K562 (cell line): ENCODE data around the gene BMP8B. TPM values are rescaled to one million over a fixed set of nuclear protein-coding genes. Genes with fewer than 3 reads are reported as not detected.
"Not testable (repeated sequence)": the region's sequence is repeated elsewhere in the genome, so short reads cannot be mapped to it uniquely, and the experiment has no call there.

Source experiments
- ATAC-seq: fragments of 200-7000 bp; cut with Tn5 transposase; 3 replicates; pipeline ENCODE4 v1.9.1; 2020; ENCODE audit warnings: moderate library complexity
- BruUV-seq: library from RNA; stranded (reverse); fragments of 400-500 nt; replicated peaks from 2 replicates; lab custom pipeline; 2021; lab: Mats Ljungman, UMichigan
- CTCF ChIA-PET: fragments of 300-600 bp; formaldehyde crosslinking; extraction: SDS; loops from one replicate; lab custom pipeline; 2021; ENCODE audit warnings: low intra/inter-chr PET ratio; lab: Yijun Ruan, JAX
- POLR2A ChIA-PET: fragments of 300-600, 350-650 bp; sonication (Branson Sonifier 250); formaldehyde crosslinking; extraction: SDS; loops from one replicate; lab custom pipeline; 2021; ENCODE audit warnings: antibody characterized with exemption, inconsistent platforms; lab: Yijun Ruan, JAX
- DNase-seq, 4 experiments: peaks; one replicate each; pipeline versions ENCODE4 v3.0.0 to v3.0.0-alpha.2; 2011 to 2018; ENCODE audit warnings: low spot score in 3 of 4, mixed read lengths in 3 of 4; ENCODE audit errors: extremely low read depth in 1 of 4
- FAIRE-seq: peaks from 2 replicates; lab custom pipeline; 2011; peaks lifted over from hg19 to GRCh38; lab: Jason Lieb, UNC
- H2AFZ ChIP-seq: 2 replicates; pipeline ENCODE4 v1.6.0; 2011; ENCODE audit warnings: low read depth, low read length, control low read depth, inconsistent platforms
- H3K27ac ChIP-seq: fragments of 200-600 bp; 3 replicates; pipeline ENCODE4 v1.8.0; 2011; ENCODE audit warnings: low read depth, mild to moderate bottlenecking, control low read depth, inconsistent platforms, low read length, moderate library complexity, mixed read lengths; ENCODE audit errors: extremely low read depth
- H3K27me3 ChIP-seq, 2 experiments: fragments of 300-600 bp in 1 of 2; 2 replicates in 1 of 2; 3 replicates in 1 of 2; pipeline versions ENCODE4 v1.6.0 to v1.8.0; 2011; ENCODE audit warnings: inconsistent platforms in 2 of 2, low read length in 2 of 2, mild to moderate bottlenecking in 1 of 2, mixed read lengths in 1 of 2, moderate library complexity in 1 of 2; ENCODE audit not compliant: control insufficient read depth in 2 of 2, insufficient read depth in 2 of 2
- H3K36me3 ChIP-seq: fragments of 300-600 bp; 3 replicates; pipeline ENCODE4 v1.8.0; 2011; ENCODE audit warnings: mild to moderate bottlenecking, low read length, inconsistent platforms; ENCODE audit not compliant: control insufficient read depth, insufficient read depth
- H3K4me1 ChIP-seq, 2 experiments: fragments of 200-600 bp in 1 of 2; replicated peaks in 1 of 2; 2 replicates in 1 of 2; 3 replicates in 1 of 2; pipeline versions ENCODE4 v1.5.1 to v1.8.0; 2011; ENCODE audit warnings: inconsistent platforms in 2 of 2, low read length in 2 of 2, mild to moderate bottlenecking in 1 of 2, mixed read lengths in 1 of 2, moderate library complexity in 1 of 2; ENCODE audit not compliant: control insufficient read depth in 2 of 2, insufficient read depth in 2 of 2
- H3K4me2 ChIP-seq: 2 replicates; pipeline ENCODE4 v1.6.1; 2011; ENCODE audit warnings: low read length, control low read depth, inconsistent platforms, mixed read lengths; ENCODE audit not compliant: insufficient read depth
- H3K4me3 ChIP-seq: fragments of 200-600 bp; sonication (generic), shearing (Covaris generic); 2 replicates; pipeline ENCODE4 v1.5.1; 2016; ENCODE audit warnings: control low read depth, inconsistent platforms
- H3K79me2 ChIP-seq: fragments of 200-600 bp; 3 replicates; pipeline ENCODE4 v1.8.0; 2011; ENCODE audit warnings: low read length, inconsistent platforms; ENCODE audit not compliant: control insufficient read depth, insufficient read depth
- H3K9ac ChIP-seq, 2 experiments: 2 replicates each; pipeline versions ENCODE4 v1.6.0 to v1.6.1; 2011; ENCODE audit warnings: low read depth in 2 of 2, low read length in 2 of 2, control low read depth in 1 of 2, inconsistent platforms in 1 of 2, mild to moderate bottlenecking in 1 of 2, mixed read lengths in 1 of 2; ENCODE audit not compliant: insufficient read depth in 1 of 2
- H3K9me1 ChIP-seq: one replicate; pipeline ENCODE4 v1.6.0; 2011; ENCODE audit warnings: inconsistent platforms, mild to moderate bottlenecking, low read length, moderate library complexity; ENCODE audit not compliant: control insufficient read depth, insufficient read depth
- H3K9me3 ChIP-seq: replicated peaks from 2 replicates; pipeline ENCODE4 v1.5.1; 2011; ENCODE audit warnings: low read depth, low read length, inconsistent platforms; ENCODE audit not compliant: control insufficient read depth, insufficient read depth
- H4K20me1 ChIP-seq: replicated peaks from 2 replicates; pipeline ENCODE4 v1.6.1; 2011; ENCODE audit warnings: low read length, inconsistent platforms, mixed read lengths; ENCODE audit not compliant: control insufficient read depth, insufficient read depth
- BCOR ChIP-seq: fragments of 450-650 bp; IDR thresholded peaks from 2 replicates; pipeline ENCODE4 v1.6.1; 2016
- CBX3 ChIP-seq, 2 experiments: IDR thresholded peaks; 1 replicate in 1 of 2; 2 replicates in 1 of 2; pipeline ENCODE4 v1.6.1; 2012; ENCODE audit warnings: inconsistent platforms in 2 of 2, low read length in 2 of 2, borderline replicate concordance in 1 of 2, control low read depth in 1 of 2
- E2F3 ChIP-seq: fragments of 250-450 bp; sonication (Bioruptor Pico); IDR thresholded peaks from 2 replicates; pipeline ENCODE4 v1.4.0; 2020; ENCODE audit warnings: mild to moderate bottlenecking
- ERF ChIP-seq: fragments of 450-650 bp; formaldehyde crosslinking; IDR thresholded peaks from 2 replicates; pipeline ENCODE4 v1.4.0; 2020; ENCODE audit warnings: mild to moderate bottlenecking, mixed read lengths
- ETV1 ChIP-seq: fragments of 450-650 bp; conservative IDR thresholded peaks from 2 replicates; pipeline ENCODE4 v1.6.1; 2016; ENCODE audit warnings: missing genetic modification characterization, control low read depth, low read depth, missing compliant biosample characterization
- FOSL1 ChIP-seq: fragments of 200-800 bp; sonication (Bioruptor generic); conservative IDR thresholded peaks from 2 replicates; pipeline ENCODE4 v1.6.1; 2016; ENCODE audit warnings: missing genetic modification characterization, missing compliant biosample characterization
- MAX ChIP-seq: sonication (generic); formaldehyde crosslinking; IDR thresholded peaks from 2 replicates; pipeline ENCODE4 v1.9.0; 2022; ENCODE audit warnings: mild to moderate bottlenecking, missing genetic modification reagents
- RAD21 ChIP-seq, 2 experiments: fragments of 250-450 bp in 1 of 2; fragments of 450-650 bp in 1 of 2; sonication (Bioruptor Pico) in 1 of 2; formaldehyde crosslinking in 1 of 2; IDR thresholded peaks in 1 of 2; conservative IDR thresholded peaks in 1 of 2; 2 replicates each; pipeline versions ENCODE4 v1.4.0 to v1.8.0; 2020 to 2022; ENCODE audit warnings: mild to moderate bottlenecking in 2 of 2, moderate library complexity in 1 of 2
- RAD51 ChIP-seq: fragments of 450-650 bp; IDR thresholded peaks from 2 replicates; pipeline ENCODE4 v1.7.1; 2016; ENCODE audit warnings: low read depth, mild to moderate bottlenecking, borderline replicate concordance
- RBFOX2 ChIP-seq: fragments of 200-400 bp; formaldehyde crosslinking; IDR thresholded peaks from 2 replicates; pipeline ENCODE4 v1.6.1; 2017; ENCODE audit warnings: low read depth, mild to moderate bottlenecking, low read length, moderate library complexity
- SMAD4 ChIP-seq: fragments of 250-450 bp; sonication (Bioruptor Pico); conservative IDR thresholded peaks from 2 replicates; pipeline ENCODE4 v1.8.0; 2021; ENCODE audit warnings: inconsistent platforms, mild to moderate bottlenecking, moderate library complexity
- TFAP4 ChIP-seq: sonication (generic); formaldehyde crosslinking; IDR thresholded peaks from 2 replicates; pipeline ENCODE4 v1.8.0; 2022; ENCODE audit warnings: missing genetic modification reagents, mild to moderate bottlenecking, moderate library complexity, borderline replicate concordance
- ZBTB17 ChIP-seq: fragments of 450-650 bp; formaldehyde crosslinking; IDR thresholded peaks from 2 replicates; pipeline ENCODE4 v1.4.0; 2020; ENCODE audit warnings: mild to moderate bottlenecking
- ZNF121 ChIP-seq: sonication (generic); formaldehyde crosslinking; conservative IDR thresholded peaks from 2 replicates; pipeline ENCODE4 v1.8.0; 2022; ENCODE audit warnings: missing genetic modification reagents
- ZNF766 ChIP-seq: fragments of 200-800 bp; sonication (Bioruptor generic); conservative IDR thresholded peaks from 2 replicates; pipeline ENCODE4 v1.6.1; 2016; ENCODE audit warnings: missing genetic modification characterization, missing compliant biosample characterization
- whole genome bisulfite sequencing: fragments of 100-300 bp; shearing (Covaris generic); methylation state at CpG from one replicate; pipeline ENCODE4 v1.1.6; 2016; ENCODE audit warnings: low coverage, mixed read lengths; ENCODE audit not compliant: insufficient coverage; ENCODE audit errors: missing lambda C conversion rate; 5-methylcytosine and 5-hydroxymethylcytosine counted together
- in situ Hi-C: fragments of 300-500 bp; cut with MboI; formaldehyde crosslinking; loops from 4 replicates; pipeline ENCODE4 v1.15.0; 2018; ENCODE audit warnings: inconsistent platforms, mixed read lengths
- intact Hi-C: fragments of 100-400 bp; cut with micrococcal nuclease; formaldehyde crosslinking; loops from 2 replicates; pipeline ENCODE4 v1.14.2; 2022
- polyA plus RNA-seq, 8 experiments: library from polyadenylated mRNA; depleted of rRNA in 4 of 8; stranded (reverse) in 5 of 8; unstranded in 3 of 8; fragments of >200 nt; fragmentation: Nextera tagmentation in 2 of 8; fragmentation: Illumina TruSeq in 1 of 8; extraction: Ambion mirVana in 2 of 8; extraction: Trizol in 1 of 8; gene quantifications; 2 replicates each; pipeline versions ENCODE4 v1.2.1 to v1.2.3, GENCODE V29; 2011 to 2014; ENCODE audit warnings: inconsistent platforms in 1 of 8, missing spikeins in 1 of 8
- total RNA-seq, 7 experiments: library from RNA; depleted of rRNA in 6 of 7; stranded (reverse); fragments of >200 nt in 6 of 7; fragmentation: Illumina TruSeq in 2 of 7; extraction: Trizol in 2 of 7; gene quantifications; 2 replicates each; pipeline versions ENCODE4 v1.2.1 to v1.2.3, GENCODE V29; 2011 to 2021; ENCODE audit warnings: low replicate concordance in 1 of 7

The BMP8B gene
- total and polyA plus RNA-seq, 9 of the 15 experiments (the other 6 are each of a cell fraction or from before 2014, with no cell fraction given) = 0.03 to 0.33 (median 0.14) TPM

- H3K79me2 ChIP-seq, in situ Hi-C loops, H3K36me3 ChIP-seq, BruUV-seq, H3K9me3 ChIP-seq, H3K9me1 ChIP-seq, H3K27ac ChIP-seq, H3K4me3 ChIP-seq, H4K20me1 ChIP-seq, H3K9ac ChIP-seq: not testable (repeated sequence)
- peak overlapping the region; percentile 13; the same call in 1 of the 2 replicates for H3K4me2 ChIP-seq
- DNase-seq = peak; percentile 47 to 72 (median 53)
- peak overlapping the region; percentile 81 for H2AFZ ChIP-seq
- ChIA-PET POLR2A (interaction anchor here (1.0 kb wide), 1 partner anchor 9 kb away, joined by 3 read pairs; no protein-coding TSS in a partner anchor), CTCF (interaction anchor here (1.1 to 4.7 kb wide), 4 partner anchors 85 to 157 kb away, joined by 3 to 43 read pairs (median 7); partner anchors contain the start of gene MYCL)
- 54% methylated on average over 12 of the region's 24 CpGs for WGBS
- ATAC-seq = peak; percentile 85
- peaks cover 2 to 11% of the 10 kb centered on the region in 2 experiments; a peak in 3 of 5 replicates for H3K27me3 ChIP-seq
- H3K4me1 ChIP-seq = peaks cover 9 to 11% of the 10 kb centered on the region in 2 experiments; a peak in 4 of 5 replicates
- FAIRE-seq = peak; percentile 66
- intact Hi-C loops = loop anchor here (5.0 kb wide), 2 partner anchors 100 to 215 kb away; no protein-coding TSS in a partner anchor
- TF ChIP-seq CBX3 (IDR thresholded peaks at IDR 0.05; ENCODE audit: borderline replicate concordance in 1 of 2, low read length in 2 of 2) (0 out of 3 replicates have a peak, but pooled peaks of 1 of the 2 experiments have one; percentile 10), ETV1 (tag) (peak; percentile 51; the same call in 1 of the 2 replicates), ZNF121 (CRISPR knock-in tag) (peak; percentile 98), E2F3 (CRISPR knock-in tag) (0 out of 2 replicates have a peak, but pooled peaks have one; percentile 26), ZBTB17 (CRISPR knock-in tag) (peak; percentile 63; the same call in 1 of the 2 replicates), RAD51 (peak; percentile 79), RAD21 (CRISPR knock-in tag; conservative IDR thresholded peaks at IDR 0.05 in 1 of 2, IDR thresholded peaks at IDR 0.05 in 1 of 2) (peak in 1 of 2 experiments; percentile 16; a peak in 2 of 4 replicates), FOSL1 (tag) (peak; percentile 64; the same call in 1 of the 2 replicates), ZNF766 (CRISPR knock-in tag) (peak; percentile 64; the same call in 1 of the 2 replicates), MAX (CRISPR knock-in tag) (peak; percentile 89), SMAD4 (CRISPR knock-in tag) (peak; percentile 32; the same call in 1 of the 2 replicates), RBFOX2 (peak; percentile 53), TFAP4 (peak; percentile 37; the same call in 1 of the 2 replicates), BCOR (peak; percentile 62), ERF (CRISPR knock-in tag) (0 out of 2 replicates have a peak, but pooled peaks have one; percentile 9)
Measured at GRCh38 chr1:39817091-39817932, 28.6 kb upstream of the BMP8B start.
